Prostate gland (tissue), 2 donors: Measurements from ENCODE around the gene CSAD.

Source experiments
- POLR2A ChIP-seq: fragments of 450-650 bp; IDR thresholded peaks from one replicate; pipeline ENCODE4 v1.6.1; 2016; ENCODE audit warnings: antibody characterized with exemption, mild to moderate bottlenecking
- TF ChIP-seq, protein P1 (sequence below), 4 experiments: fragments of 200-600 bp in 2 of 4; fragments of 450-650 bp in 2 of 4; sonication (generic) in 2 of 4; IDR thresholded peaks; 1 replicate in 3 of 4; 2 replicates in 1 of 4; pipeline ENCODE4 v1.5.1; 2016 to 2019; ENCODE audit warnings: antibody characterized with exemption in 4 of 4, mild to moderate bottlenecking in 2 of 4, moderate library complexity in 2 of 4

DNA sequence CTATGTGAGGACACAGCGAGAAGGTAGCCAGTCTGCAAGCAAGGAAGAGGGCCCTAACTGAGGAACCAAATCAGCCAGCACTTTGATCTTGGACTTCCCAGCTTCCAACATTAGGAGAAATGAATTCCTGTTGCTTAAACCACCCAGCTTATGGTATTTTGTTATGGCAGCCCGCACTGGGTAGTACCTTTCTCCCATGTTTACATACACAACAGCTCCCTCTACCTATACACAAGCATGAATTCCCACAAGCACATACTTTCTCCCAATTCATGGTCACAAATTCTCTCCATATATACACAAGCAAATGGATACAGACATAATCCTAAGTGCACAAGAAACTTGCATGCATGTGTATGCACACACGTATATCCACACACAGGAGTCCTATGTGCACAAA lies 19.0 kb upstream of the CSAD start:
- TF ChIP-seq, protein P1, sequence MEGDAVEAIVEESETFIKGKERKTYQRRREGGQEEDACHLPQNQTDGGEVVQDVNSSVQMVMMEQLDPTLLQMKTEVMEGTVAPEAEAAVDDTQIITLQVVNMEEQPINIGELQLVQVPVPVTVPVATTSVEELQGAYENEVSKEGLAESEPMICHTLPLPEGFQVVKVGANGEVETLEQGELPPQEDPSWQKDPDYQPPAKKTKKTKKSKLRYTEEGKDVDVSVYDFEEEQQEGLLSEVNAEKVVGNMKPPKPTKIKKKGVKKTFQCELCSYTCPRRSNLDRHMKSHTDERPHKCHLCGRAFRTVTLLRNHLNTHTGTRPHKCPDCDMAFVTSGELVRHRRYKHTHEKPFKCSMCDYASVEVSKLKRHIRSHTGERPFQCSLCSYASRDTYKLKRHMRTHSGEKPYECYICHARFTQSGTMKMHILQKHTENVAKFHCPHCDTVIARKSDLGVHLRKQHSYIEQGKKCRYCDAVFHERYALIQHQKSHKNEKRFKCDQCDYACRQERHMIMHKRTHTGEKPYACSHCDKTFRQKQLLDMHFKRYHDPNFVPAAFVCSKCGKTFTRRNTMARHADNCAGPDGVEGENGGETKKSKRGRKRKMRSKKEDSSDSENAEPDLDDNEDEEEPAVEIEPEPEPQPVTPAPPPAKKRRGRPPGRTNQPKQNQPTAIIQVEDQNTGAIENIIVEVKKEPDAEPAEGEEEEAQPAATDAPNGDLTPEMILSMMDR (IDR thresholded peaks at IDR 0.05): no peak
- TF ChIP-seq POLR2A: no peak
